GM18498 (cell line): ENCODE measurements around the gene PIK3R6.
A peak's percentile ranks its signal among the peaks of the same experiment; 100 is the strongest.

Experiments
- ATAC-seq: cut with Tn5 transposase; IDR thresholded peaks from one replicate; pipeline ENCODE4 v1.9.1; 2021; ENCODE audit warnings: mild to moderate bottlenecking, moderate library complexity; ENCODE audit not compliant: unreplicated experiment

The PIK3R6 gene

GRCh38 chr17:8867361-8867981 is at the start of gene PIK3R6:
Gene PIK3R6, minus strand, starts transcription at chr17:8867674. Its CDS starts 17,880 bp downstream, at chr17:8849794.
- ATAC-seq, result peak; percentile 43

GRCh38 chr17:8916466-8916865 is 49.0 kb upstream of the PIK3R6 start:
- ATAC-seq, result no peak

DNA sequence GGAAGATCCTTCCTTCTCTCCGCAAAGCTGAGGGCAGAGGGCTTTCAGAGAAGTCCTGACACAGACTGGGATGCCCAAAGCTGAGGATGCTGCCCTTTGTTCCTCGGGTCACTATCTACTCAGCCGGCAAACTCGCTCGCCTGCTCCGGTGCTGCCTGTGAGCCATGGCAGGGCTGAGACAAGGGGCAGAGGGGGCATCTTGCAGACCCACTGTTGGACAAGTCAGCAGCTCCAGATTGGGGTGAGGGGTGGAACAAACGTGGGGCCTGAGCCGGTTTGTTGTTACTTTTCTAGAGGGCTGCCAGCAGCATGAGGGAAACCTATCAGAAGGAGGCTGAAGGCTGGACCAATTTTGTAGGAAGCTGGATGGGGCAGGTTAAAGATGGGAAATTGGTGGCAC is 47.1 kb upstream of the PIK3R6 start:
- no peak for ATAC-seq

- no peak for ATAC-seq
Observed at GRCh38 chr17:8913879-8914278, 46.4 kb upstream of the PIK3R6 start.

DNA sequence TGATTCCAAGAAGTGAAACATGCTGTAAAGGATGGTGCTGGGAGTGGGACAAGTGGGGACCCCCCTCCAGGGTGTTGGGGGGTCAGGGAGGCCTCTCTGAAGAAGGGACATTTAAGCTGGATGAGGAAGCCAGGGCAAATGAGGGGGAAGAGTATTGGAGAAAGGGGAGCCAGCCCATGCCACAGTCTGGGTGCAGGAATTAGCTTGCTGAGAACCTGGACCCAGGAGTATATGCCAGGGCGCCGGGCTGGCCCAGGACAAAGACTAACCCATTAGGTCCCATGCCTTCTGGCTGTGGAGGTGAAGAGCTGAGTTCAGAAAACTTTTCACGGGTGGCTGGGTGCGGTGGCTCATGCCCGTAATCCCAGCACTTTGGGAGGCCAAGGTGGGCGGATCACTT is 45.6 kb upstream of the PIK3R6 start:
- ATAC-seq, result no peak

DNA sequence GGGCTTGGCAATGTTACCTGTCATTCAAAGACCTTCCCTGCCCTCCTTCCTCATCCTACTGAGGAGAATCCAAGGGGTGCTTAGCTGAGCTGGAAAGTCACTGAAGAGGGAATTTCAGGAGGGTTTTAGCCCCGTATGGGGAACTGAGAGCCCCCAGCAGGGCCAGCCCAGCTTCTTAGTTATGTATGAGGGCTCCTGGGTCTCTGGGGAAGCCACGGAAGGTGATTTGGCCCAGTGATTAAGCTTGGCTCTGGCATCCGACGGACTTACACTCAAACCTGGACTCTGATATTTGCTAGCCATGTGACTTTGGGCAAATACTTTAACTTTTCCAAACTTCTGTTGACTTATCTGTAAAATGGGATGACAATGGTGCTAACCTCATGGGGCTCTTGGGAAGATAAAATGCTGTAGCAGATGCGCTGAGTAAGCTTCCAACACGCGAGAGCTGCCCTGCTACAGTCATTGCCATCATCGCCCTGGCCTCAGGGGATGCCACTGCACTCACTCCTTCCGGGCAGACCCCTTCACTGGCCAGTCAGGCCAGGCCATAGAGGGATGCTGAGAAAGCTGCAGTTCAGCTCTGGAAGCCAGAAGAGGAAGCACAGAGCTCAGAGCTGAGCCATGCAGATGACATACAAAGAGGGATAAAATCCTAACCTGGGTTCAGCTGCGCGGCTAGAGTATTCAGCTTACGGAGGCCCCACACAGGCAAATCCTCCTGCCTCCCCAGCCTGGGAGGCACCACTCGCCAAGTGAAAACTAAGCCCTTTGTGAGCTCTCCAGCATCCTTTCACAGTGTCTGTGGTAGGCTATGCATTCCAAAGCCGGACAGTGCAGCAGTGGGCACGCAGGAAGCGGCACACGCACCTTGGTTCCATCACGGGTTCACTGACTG is 44.9 kb upstream of the PIK3R6 start:
- ATAC-seq, result no peak

DNA sequence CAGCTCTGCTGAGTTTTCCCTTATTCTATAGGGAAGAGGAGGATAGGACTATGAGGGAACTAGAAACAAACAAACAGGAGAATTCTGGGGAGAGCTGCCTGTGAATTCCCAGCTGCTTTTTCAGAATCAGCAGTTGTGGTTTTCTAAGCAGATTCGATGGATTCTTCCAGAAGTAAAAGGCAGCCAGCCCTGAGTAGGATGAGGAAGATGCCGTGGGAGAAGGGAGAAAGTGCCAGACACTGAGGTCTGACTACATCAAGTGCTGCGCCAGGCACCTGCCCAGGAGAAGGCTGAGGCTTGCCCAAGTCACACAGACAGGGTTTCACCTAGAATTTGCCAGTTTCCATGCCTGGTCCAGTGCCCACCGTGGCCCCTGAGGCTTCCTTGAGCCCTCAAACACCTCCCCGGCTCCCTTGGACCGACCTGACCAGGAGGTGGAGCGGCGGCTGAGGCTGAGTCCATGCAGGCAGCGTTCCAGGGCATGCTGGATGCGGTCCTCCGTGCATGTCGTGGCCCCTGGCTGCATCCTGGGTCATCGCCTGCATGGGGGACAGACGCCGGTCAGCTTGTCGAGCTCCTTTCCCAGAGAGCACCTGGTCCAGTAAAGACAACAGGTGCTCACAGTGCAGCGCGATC is 43.6 kb upstream of the PIK3R6 start:
- no peak for ATAC-seq

- ATAC-seq, result no peak
Observed at GRCh38 chr17:8909586-8910270, 42.3 kb upstream of the PIK3R6 start.

DNA sequence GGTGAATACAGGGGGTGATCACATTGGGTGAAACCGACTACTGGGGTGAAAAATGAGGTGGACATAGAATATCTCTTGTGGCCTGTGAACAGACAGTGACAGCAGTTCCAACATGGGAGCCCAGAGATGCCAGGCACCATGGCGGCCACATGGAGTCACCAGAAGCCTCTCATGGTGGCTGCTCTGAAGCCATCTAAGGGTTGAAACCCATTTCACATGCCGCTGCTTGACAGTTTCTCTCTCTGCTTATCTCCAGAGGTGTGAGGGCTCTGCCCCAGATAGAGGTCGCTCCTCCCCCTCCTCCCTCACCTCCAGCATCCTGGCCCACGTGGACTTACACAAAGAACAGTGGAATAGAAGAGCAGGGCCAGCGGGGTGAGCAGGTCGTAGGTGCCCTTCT is 37.9 kb upstream of the PIK3R6 start:
- no peak for ATAC-seq

DNA sequence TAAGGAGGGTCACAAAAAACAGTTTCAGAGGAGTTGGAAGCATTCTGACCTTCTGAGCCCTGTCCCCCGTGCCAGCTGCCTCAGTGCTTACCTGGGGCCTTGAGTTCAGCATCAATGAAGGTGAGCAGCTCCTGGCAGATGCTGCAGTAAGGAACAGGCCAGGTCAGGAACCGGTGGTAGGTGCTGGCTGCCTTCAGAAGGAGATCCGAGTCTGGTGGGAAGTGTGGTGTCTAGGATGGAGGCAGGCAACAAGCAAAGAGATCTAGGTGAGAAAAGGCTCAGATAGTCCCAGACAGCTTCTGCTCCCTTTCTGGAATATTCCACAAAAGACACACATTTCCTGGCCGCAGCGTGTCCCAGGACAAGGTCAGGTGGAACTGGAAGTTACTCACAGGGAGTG is 37.2 kb upstream of the PIK3R6 start:
- ATAC-seq, result no peak

- ATAC-seq, result no peak
Observed at GRCh38 chr17:8904201-8904600, 36.7 kb upstream of the PIK3R6 start.

DNA sequence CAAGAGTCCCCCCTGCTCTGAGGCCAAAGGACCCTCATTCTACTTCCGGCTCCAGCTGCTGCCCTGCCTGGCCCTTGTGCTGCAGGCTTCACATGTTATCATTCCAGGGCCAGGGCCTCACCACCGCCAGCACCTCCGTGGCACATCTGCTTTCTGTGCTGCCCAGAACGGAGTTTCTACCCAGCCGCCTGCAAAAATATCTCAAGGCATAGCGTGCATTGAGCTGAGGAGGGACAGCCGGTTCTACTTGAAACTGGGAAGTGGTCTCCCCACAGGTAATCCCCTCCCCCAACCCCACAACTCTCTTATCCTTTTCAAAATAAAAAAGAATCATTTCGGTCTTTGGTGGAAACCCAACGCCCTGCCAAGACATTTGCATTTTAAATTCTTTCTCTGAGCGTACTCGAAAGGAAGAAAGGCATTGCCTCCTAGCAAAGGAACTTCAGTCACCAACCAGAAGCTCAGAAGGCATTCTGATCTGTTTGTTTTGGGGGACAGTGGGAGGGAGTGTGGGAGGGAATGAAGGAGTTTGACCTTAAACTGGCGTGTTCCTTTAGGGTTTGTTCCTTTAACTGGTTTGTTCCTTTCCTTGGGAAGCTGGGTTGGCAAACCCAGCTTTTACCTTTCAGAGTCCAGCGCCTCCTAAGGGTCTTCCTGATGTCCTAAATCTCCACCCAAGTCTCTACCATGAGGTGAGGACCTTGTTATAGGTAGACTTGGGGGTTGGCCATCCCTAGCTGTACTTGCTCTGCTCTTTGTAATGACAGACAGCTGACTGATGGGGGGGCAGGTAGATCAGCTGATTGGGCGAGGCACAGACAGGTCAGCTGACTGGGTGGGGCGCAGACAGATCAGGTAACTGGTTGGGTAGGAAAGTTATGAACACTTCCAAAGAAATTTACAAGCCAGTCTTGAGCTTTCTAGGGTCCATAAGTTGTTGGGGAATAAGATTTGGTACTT is 33.4 kb upstream of the PIK3R6 start:
- ATAC-seq, result no peak

DNA sequence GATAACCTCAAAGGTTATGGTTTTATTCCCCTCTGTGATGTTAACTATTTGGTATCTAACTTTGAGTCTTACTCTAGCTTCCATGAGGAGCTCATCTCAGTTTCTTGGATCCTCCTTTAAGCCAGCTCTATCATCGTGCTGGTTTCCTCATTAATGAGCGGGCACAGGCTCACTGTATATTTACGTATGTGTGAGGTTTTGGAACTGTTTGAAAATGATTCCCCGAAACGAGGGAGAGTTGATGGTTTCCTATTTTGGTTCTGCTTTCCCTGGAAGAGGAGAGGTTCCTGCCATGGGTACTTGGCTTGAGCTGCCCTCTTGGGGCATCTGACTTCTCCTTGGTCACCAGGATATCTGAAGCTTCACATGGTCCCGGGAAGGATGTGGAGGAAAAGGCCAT is 32.7 kb upstream of the PIK3R6 start:
- no peak for ATAC-seq

DNA sequence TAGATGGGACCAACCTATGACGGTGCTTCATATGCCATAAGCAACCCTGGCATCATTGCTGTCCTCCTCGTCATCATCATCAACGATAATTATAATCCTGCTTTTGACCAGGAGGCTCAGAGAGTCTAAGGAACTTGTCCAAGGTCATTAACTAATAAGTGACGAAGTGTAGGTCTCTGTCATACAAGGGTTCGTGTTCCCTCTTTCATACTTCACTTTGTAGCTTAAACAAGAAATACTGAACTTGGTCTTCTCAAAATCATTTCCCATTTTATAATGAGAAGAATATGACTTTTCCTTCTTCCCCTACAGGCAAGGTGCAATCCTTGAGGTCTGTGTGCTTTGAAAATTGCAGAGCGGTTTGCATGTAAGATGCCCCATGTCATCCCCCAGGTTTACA is 31.2 kb upstream of the PIK3R6 start:
- ATAC-seq, result no peak

DNA sequence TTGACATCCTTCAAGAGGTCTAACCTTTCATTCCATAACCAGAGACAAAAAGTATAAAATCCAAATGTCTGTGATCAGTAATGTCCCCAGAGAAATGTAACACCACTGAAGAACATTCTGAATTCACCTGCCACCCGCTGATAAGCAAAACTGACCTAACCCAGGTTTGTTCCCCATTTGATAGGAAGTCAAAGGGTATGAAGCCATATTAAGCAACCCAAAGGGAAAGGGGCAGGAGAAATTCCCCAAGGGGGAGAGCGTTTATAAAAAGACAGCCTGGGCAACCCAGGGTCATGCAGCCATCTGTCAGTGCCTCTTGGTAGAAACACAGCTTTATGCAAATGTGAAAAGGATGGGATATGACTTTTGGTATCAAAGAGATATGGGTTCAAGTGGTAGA is 30.7 kb upstream of the PIK3R6 start:
- ATAC-seq, result no peak

DNA sequence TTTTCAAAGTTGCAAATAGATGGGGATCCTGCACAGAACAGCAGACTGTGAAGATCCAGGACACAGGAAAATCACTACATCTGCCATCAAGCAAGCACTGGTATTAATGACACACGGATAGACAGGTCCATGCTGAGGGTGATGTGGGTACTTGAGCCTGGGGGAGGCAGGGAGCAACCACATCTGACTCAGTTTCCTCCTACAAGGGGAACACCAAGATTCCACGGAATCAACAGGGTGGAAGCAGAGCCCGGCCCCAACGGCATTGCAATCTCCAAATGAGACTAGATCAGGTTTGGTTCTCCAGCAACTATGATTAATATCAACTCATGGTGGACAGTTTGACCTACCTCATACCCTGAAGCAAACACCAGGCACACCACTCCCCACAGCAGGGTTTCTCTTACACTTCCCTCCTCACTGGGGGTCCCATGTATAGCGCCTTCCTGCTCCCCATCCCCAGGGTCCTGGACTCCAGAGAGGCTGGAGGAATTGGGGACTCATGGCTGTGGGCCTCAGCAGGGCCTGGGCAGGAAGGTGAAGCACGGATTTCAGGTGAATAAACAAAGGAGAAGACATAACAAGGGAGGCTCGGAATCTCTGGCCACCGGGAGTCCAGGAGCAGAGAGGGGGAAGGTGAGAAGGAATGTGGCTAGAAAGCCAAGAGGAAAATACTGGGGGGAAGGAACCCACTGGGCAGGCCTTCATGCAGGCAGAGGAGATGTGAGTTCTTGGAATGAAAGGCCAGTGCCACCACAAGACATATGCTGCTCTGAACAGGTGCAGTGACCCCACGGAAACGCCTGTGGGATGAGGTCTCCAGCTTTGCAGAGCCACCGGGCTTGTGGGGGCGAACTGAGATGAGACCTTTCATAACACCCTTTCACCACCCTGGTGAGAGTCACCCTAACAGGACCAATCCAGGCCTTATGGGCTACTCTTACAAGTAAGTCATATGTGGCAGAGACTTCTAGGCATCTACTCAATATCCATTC is 29.5 kb upstream of the PIK3R6 start:
- no peak for ATAC-seq

- ATAC-seq, result no peak
Observed at GRCh38 chr17:8896087-8896486, 28.6 kb upstream of the PIK3R6 start.

DNA sequence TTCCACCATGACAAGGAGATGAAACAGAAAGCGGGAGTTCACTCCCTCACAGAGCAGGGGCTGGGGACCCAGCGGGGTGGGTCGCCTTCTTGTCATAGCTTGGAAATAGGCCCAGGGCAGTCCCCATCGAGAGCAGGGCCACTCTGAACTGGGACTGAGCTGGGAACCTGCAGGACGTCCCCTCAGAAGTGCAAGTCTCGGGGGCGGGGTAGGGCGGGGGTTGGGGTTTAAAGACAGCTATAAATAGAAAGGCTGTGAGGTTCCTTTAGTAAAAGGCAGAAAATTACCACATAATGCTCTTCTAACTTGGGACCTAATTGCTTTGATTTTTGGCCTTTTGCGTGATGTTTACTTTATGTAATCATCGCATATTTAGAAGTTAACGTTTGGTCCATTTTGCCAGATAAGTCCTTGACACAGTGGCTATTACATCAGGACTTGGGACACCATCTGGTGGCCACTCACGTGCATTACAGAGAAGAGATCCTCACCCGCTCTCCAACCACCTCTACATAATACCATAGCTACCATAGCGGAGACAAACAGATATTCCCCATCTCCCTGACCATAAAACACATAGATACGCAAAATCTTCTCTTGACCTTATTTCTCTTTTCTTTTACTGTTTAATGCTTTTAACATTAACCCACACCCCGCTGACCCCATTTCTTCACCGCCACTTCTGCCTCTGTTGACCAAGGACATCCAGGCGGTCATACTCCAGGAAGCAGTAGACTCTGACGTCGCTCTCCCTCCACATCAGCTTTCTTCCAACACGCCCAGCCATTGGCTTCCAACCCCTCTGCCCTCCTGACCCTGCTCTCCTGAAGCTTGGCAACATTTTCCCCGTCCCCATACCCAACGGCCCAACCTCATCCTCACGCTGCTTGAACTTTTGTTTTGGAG is 27.5 kb upstream of the PIK3R6 start:
- ATAC-seq, result no peak
